GM23338 (cell line): ENCODE measurements around the gene RHBDF2. TPM values are rescaled to one million over a fixed set of nuclear protein-coding genes. Genes with fewer than 3 reads are reported as not detected.

Source experiments
- ATAC-seq: fragments of 200-7000 bp; cut with Tn5 transposase; 3 replicates; pipeline ENCODE4 v1.9.1; 2020
- DNase-seq: peaks from one replicate; pipeline ENCODE4 v3.0.0-alpha.2; 2015; ENCODE audit warnings: low spot score
- H2AFZ ChIP-seq: fragments of 200-600 bp; sonication (generic); 2 replicates; pipeline ENCODE4 v1.8.0; 2016; ENCODE audit warnings: antibody characterized with exemption, mild to moderate bottlenecking, moderate library complexity
- H3F3A ChIP-seq: fragments of 200-600 bp; sonication (generic); replicated peaks from 2 replicates; pipeline ENCODE4 v1.8.0; 2017; ENCODE audit warnings: antibody characterized with exemption, mixed run types, low read depth
- H3K27ac ChIP-seq: fragments of 200-600 bp; sonication (generic); 2 replicates; pipeline ENCODE4 v1.6.1; 2016; ENCODE audit warnings: low read depth
- H3K27me3 ChIP-seq: fragments of 200-600 bp; sonication (generic); 2 replicates; pipeline ENCODE4 v1.8.0; 2016; ENCODE audit warnings: mild to moderate bottlenecking, mixed run types, moderate library complexity; ENCODE audit not compliant: insufficient read depth
- H3K36me3 ChIP-seq: fragments of 200-600 bp; sonication (generic); 2 replicates; pipeline ENCODE4 v1.8.0; 2016; ENCODE audit warnings: mild to moderate bottlenecking; ENCODE audit not compliant: insufficient read depth
- H3K4me1 ChIP-seq: fragments of 200-600 bp; sonication (generic); 2 replicates; pipeline ENCODE4 v1.8.0; 2016; ENCODE audit warnings: mild to moderate bottlenecking, moderate library complexity; ENCODE audit not compliant: insufficient read depth
- H3K4me2 ChIP-seq: fragments of 200-600 bp; sonication (generic); 2 replicates; pipeline ENCODE4 v1.7.1; 2017; ENCODE audit warnings: mixed run types
- H3K4me3 ChIP-seq: fragments of 200-600 bp; sonication (generic); 2 replicates; pipeline ENCODE4 v1.6.1; 2016; ENCODE audit warnings: mixed run types
- H3K79me2 ChIP-seq: fragments of 200-600 bp; sonication (generic); replicated peaks from 2 replicates; pipeline ENCODE4 v1.8.0; 2017; ENCODE audit warnings: mild to moderate bottlenecking; ENCODE audit not compliant: insufficient read depth
- H3K9me2 ChIP-seq: fragments of 200-600 bp; sonication (generic); 2 replicates; pipeline ENCODE4 v1.8.0; 2017; ENCODE audit not compliant: insufficient read depth
- H4K20me1 ChIP-seq: fragments of 200-600 bp; sonication (generic); replicated peaks from 2 replicates; pipeline ENCODE4 v1.8.0; 2017; ENCODE audit warnings: mild to moderate bottlenecking; ENCODE audit not compliant: insufficient read depth
- H3K27ac Mint-ChIP-seq: 2 replicates; pipeline ENCODE4 v1.8.0; 2020; ENCODE audit warnings: inconsistent platforms, mild to moderate bottlenecking, moderate library complexity, mixed read lengths
- H3K27me3 Mint-ChIP-seq: 3 replicates; pipeline ENCODE4 v1.8.0; 2022; ENCODE audit warnings: low read depth, mild to moderate bottlenecking, moderate library complexity, mixed read lengths, inconsistent platforms; ENCODE audit not compliant: insufficient read depth, poor library complexity
- H3K36me3 Mint-ChIP-seq: 3 replicates; pipeline ENCODE4 v1.8.0; 2021; ENCODE audit warnings: low read depth, mild to moderate bottlenecking, inconsistent platforms, moderate library complexity, mixed read lengths
- H3K4me1 Mint-ChIP-seq: 3 replicates; pipeline ENCODE4 v1.8.0; 2020; ENCODE audit warnings: mild to moderate bottlenecking, inconsistent platforms, mixed read lengths
- H3K4me3 Mint-ChIP-seq: 3 replicates; pipeline ENCODE4 v1.8.0; 2021; ENCODE audit warnings: moderate library complexity, mild to moderate bottlenecking, inconsistent platforms, mixed read lengths
- H3K9me3 Mint-ChIP-seq: 3 replicates; pipeline ENCODE4 v1.8.0; 2020; ENCODE audit warnings: moderate library complexity, mild to moderate bottlenecking, inconsistent platforms, mixed read lengths
- CREB1 ChIP-seq: fragments of 250-450 bp; sonication (Bioruptor Pico); IDR thresholded peaks from 2 replicates; pipeline ENCODE4 v1.5.0; 2020; ENCODE audit warnings: low read depth, mild to moderate bottlenecking, moderate library complexity
- CTCF ChIP-seq, 2 experiments: fragments of 200-600 bp in 1 of 2; sonication (generic) in 1 of 2; conservative IDR thresholded peaks; 2 replicates each; pipeline versions ENCODE4 v1.5.1 to v1.6.1; 2016 to 2017; ENCODE audit warnings: antibody characterized with exemption in 2 of 2, low read depth in 2 of 2, mild to moderate bottlenecking in 2 of 2, moderate library complexity in 1 of 2
- ETS1 ChIP-seq: IDR thresholded peaks from 2 replicates; pipeline ENCODE4 v1.6.1; 2016; ENCODE audit warnings: antibody characterized with exemption
- EZH2 ChIP-seq: fragments of 200-600 bp; sonication (generic); IDR thresholded peaks from one replicate; pipeline ENCODE4 v1.8.0; 2017; ENCODE audit warnings: antibody characterized with exemption, mild to moderate bottlenecking, low read depth; ENCODE audit not compliant: unreplicated experiment
- EZH2phosphoT487 ChIP-seq: fragments of 200-600 bp; sonication (generic); IDR thresholded peaks from one replicate; pipeline ENCODE4 v1.8.1; 2018; ENCODE audit warnings: antibody characterized with exemption; ENCODE audit not compliant: unreplicated experiment
- JUNB ChIP-seq: IDR thresholded peaks from one replicate; pipeline ENCODE4 v1.6.1; 2016; ENCODE audit warnings: antibody characterized with exemption; ENCODE audit not compliant: unreplicated experiment
- NANOG ChIP-seq: IDR thresholded peaks from 2 replicates; pipeline ENCODE4 v1.6.1; 2016; ENCODE audit warnings: antibody characterized with exemption, borderline replicate concordance
- POLR2AphosphoS5 ChIP-seq: IDR thresholded peaks from 2 replicates; pipeline ENCODE4 v1.6.1; 2016; ENCODE audit warnings: antibody characterized with exemption, low read depth
- REST ChIP-seq: IDR thresholded peaks from one replicate; pipeline ENCODE4 v1.6.1; 2018; ENCODE audit warnings: antibody characterized with exemption; ENCODE audit not compliant: unreplicated experiment
- STAT1 ChIP-seq: IDR thresholded peaks from one replicate; pipeline ENCODE4 v1.6.1; 2016; ENCODE audit warnings: antibody characterized with exemption; ENCODE audit not compliant: unreplicated experiment
- ZNF114 ChIP-seq: fragments of 250-450 bp; sonication (Bioruptor Pico); IDR thresholded peaks from 2 replicates; pipeline ENCODE4 v1.5.0; 2020; ENCODE audit warnings: mild to moderate bottlenecking, moderate library complexity
- ZNF331 ChIP-seq: fragments of 250-450 bp; sonication (Bioruptor Pico); IDR thresholded peaks from 2 replicates; pipeline ENCODE4 v1.5.0; 2020; ENCODE audit warnings: low read depth, mild to moderate bottlenecking, moderate library complexity
- ZNF462 ChIP-seq: fragments of 250-450 bp; sonication (Bioruptor Pico); IDR thresholded peaks from 2 replicates; pipeline ENCODE4 v1.5.0; 2020; ENCODE audit warnings: mild to moderate bottlenecking, moderate library complexity
- polyA plus RNA-seq: library from polyadenylated mRNA; unstranded; fragments of >200 nt; fragmentation: Nextera tagmentation; extraction: Ambion mirVana; gene quantifications from 2 replicates; pipeline ENCODE4 v1.2.1, GENCODE V29; 2016
- total RNA-seq: library from RNA; depleted of rRNA; stranded (reverse); fragments of >200 nt; shearing (Covaris generic); gene quantifications from 2 replicates; pipeline ENCODE4 v1.2.3, GENCODE V29; 2014

The RHBDF2 gene
- total and polyA plus RNA-seq, 2 experiments from 2014 or later, result 9.4 to 29.5 TPM

GRCh38 chr17:76543482-76543825 lies 42.2 kb upstream of the RHBDF2 start:
- no peak overlapping the region for H3K27ac ChIP-seq
- TF ChIP-seq CREB1, result no peak
- no peak for TF ChIP-seq STAT1
- TF ChIP-seq EZH2, result no peak
- TF ChIP-seq REST, result no peak
- no peak for TF ChIP-seq POLR2AphosphoS5
- TF ChIP-seq ZNF114 (CRISPR knock-in tag), result no peak
- TF ChIP-seq JUNB, result no peak
- no peak for TF ChIP-seq ZNF331 (CRISPR knock-in tag)
- TF ChIP-seq EZH2phosphoT487, result no peak
- TF ChIP-seq CTCF (conservative IDR thresholded peaks at IDR 0.05; ENCODE audit: low read depth in 2 of 2), result no peak
- TF ChIP-seq ZNF462 (CRISPR knock-in tag), result no peak
- no peak for TF ChIP-seq ETS1
- no peak for TF ChIP-seq NANOG
- no peak overlapping the region for H3K4me2 ChIP-seq
- Mint-ChIP-seq H3K27me3 (peaks cover 39% of the 10 kb centered on the region), H3K9me3 (no peaks in the 10 kb centered on the region; the same call in 2 of the 3 replicates), H3K27ac (no peak overlapping the region), H3K4me1 (peaks cover 44% of the 10 kb centered on the region), H3K4me3 (no peak overlapping the region; the same call in 2 of the 3 replicates), H3K36me3 (no peaks in the 10 kb centered on the region)
- DNase-seq, result peak; percentile 15
- H3K4me3 ChIP-seq, result no peak overlapping the region
- H3K79me2 ChIP-seq, result no peaks in the 10 kb centered on the region
- H2AFZ ChIP-seq, result no peak overlapping the region
- H3K4me1 ChIP-seq, result peaks cover 22% of the 10 kb centered on the region
- no peaks in the 10 kb centered on the region for H4K20me1 ChIP-seq
- peaks cover 5% of the 10 kb centered on the region; the same call in 1 of the 2 replicates for H3F3A ChIP-seq
- peaks cover 16% of the 10 kb centered on the region for H3K27me3 ChIP-seq
- no peaks in the 10 kb centered on the region for H3K9me2 ChIP-seq
- H3K36me3 ChIP-seq, result no peaks in the 10 kb centered on the region
- no peak for ATAC-seq
